GM19099 (cell line): ENCODE measurements around the gene TBCD.

Experiments used
- POLR2A ChIP-seq: IDR thresholded peaks from 3 replicates; pipeline ENCODE4 v1.6.1; 2011; ENCODE audit warnings: low read depth; ENCODE audit not compliant: insufficient read length; ENCODE audit errors: extremely low read depth

The TBCD gene

DNA sequence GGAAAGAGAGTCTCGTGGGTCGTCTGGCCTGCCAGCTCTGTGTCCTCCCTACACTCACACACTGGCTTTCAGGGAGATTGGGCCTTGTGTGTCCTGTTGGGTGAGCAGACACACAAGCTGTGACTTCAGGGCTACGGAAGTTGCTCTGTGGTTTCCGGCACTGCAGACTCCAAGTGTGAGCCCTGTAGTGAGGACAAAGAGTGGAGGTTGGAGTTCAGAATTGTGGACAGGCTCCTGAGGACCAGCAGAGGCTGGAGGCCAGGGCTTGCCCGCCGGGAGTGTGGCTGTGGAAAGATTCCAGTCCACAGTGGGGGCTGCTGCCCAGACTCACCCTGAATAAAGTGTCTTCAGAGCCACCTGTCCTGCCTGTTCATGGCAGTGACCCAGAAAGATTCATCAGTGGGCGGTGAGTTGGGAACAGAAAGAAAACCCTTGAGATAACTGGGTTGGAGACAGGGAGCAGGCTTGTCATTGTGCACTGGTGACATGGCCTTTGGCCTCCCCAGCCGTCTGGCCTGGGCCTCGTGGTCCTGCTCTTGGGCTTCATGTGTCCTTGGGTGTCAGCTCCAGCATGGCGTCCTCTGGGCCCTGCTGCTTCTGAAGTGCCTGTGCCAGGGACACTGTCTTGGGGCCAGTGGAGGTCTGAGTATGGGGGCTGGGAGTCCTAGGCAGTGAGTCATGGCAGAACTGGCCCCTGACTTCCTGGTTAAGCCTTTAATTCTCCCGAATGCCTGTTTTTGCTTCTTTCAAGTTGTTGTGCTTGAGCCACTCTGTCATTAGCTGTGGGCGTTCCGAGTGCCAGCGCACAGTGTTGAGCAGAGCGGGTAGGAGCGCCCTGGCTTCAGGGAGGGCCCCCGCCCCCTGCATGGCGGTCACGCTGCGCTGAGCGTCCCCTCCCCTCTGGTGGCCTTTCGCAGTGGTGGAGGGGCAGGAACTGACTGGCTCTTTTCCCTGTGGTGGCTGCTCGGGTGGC is 107.9 kb downstream of the TBCD start:
- TF ChIP-seq POLR2A: peak; percentile 16

- TF ChIP-seq POLR2A: no peak
These were observed 108.9 kb downstream of the TBCD start for GRCh38 chr17:82860606-82861392.

GRCh38 chr17:82861393-82861775 is 109.5 kb downstream of the TBCD start:
- TF ChIP-seq POLR2A: no peak

GRCh38 chr17:82862191-82862590 is 110.3 kb downstream of the TBCD start:
- TF ChIP-seq POLR2A: no peak

DNA sequence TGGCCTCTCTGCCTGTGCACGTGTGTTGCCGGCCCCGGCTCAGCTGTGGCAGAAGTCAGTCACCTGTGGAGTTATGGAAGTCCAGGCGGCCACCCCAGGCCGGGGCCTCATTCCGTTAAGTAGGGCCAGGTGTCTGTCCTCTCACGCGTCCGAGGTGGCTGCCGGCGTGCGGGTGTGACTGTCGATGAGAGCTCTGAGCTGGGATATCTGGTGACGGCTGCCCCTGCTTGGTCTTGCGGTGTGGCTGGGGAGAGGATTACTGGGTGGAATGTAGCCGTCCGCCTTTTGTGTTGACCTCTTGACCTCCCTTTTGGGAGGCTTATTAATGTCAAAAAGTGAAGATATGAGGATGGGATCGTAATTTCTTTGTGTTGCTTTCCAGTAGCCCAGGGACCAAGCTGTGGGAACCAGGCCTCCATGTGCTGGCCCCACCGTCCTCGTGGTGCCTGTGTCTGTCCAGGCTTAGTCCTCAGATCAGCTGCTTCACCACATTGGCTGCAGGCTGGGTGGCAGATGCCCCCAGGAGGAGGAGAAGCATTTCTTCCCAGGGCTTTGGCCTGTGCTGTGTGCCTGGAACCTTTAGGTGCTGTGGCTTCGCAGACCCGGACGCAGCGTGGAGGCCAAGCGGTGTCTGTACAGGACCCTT is 111.0 kb downstream of the TBCD start:
- TF ChIP-seq POLR2A: no peak

GRCh38 chr17:82863383-82863940 is 111.6 kb downstream of the TBCD start:
- TF ChIP-seq POLR2A: no peak

DNA sequence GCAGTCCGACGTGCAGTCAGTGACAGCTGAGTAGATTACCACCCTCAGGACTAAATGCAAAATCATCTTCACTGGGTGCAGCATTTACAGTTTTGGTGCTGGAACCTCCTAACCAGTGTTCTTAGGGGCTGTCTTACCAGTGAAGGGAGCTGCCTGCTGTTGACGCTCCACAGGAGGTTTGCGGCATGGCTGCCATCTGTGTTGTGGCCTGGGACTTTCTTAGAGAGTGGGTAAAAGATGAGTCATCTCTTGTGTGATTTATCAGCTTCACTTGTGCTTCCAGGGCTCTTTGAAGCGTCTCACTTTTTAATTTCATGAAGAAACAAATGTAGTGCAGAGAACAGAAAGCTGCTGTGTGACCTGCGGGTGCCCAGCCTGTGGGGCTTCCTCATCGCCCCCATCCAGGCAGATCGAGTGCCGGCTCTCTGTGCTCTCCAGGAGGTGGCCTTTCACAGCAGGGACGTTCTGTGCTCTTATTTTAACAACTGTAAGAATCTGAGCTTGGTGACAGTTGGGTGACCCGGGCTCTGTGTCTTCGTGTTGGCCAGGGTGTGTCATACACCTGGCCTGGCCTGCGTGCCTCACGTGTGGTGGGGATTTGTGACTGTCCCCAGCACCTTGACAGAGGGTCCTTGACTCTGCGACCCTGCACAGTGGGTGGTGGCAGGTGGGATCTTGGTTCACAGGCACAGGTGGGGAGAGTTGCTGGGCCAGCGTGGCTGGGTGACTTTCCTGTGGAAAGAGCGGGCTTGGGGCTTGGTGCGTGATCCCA is 112.3 kb downstream of the TBCD start:
- peak; percentile 38 for TF ChIP-seq POLR2A

DNA sequence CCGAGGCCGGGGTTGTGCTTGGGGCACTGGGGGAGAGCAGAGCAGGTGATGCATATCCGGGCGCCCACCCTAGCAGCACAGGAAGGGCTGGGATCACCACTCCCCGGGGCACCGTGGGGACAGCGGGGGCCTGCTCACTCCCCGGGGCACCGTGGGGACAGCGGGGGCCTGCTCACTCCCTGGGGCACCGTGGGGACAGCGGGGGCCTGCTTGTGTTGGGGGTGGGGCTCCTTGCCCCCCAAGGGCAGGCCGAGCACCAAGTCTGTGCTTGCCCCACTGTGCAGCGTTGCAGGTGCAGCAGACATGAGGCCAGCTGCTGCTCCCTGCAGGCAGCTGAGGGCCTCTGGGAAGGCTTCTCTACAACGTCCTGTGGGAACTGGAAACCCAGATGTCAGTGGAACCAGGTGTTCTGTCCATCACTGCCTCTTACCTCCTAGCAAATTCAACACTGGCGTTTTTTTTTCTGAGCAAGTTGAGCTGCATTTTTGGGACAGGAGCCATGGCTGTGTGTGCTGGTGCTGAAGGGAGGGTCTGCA is 112.9 kb downstream of the TBCD start:
- no peak for TF ChIP-seq POLR2A

GRCh38 chr17:82865274-82865673 is 113.4 kb downstream of the TBCD start:
- TF ChIP-seq POLR2A: no peak

- no peak for TF ChIP-seq POLR2A
These were observed 114.0 kb downstream of the TBCD start for GRCh38 chr17:82865774-82866395.

DNA sequence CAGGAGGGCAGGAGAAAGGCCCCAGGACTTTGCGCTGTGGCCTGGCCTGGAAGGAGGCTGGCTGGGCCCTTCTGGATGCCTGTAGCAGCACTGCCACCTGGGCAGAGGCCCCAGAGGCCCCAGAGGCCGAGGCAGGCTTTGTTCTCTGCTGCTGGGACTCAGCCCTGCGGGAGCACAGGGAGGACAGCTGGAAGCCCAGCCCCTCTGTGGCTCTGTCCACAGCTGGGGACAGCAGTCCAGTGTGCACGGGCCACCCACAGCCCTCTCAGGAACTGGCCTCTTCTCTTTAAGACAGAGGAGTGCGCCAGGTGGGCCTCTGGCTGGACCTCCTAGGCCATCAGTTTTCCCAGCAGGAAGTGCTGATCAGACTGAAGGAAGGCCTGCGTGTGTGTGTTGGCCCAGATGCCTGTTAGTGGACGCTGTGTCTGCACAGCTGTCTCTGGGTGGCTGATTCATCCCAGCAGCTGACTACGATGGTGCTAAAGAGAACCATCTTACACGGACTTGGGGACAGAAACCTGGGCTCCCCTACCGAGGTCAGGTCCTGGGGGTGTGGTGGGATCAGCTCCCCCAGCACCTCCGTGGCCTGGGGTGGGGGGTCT is 114.8 kb downstream of the TBCD start:
- no peak for TF ChIP-seq POLR2A

GRCh38 chr17:82867763-82868325 is 116.0 kb downstream of the TBCD start:
- no peak for TF ChIP-seq POLR2A

DNA sequence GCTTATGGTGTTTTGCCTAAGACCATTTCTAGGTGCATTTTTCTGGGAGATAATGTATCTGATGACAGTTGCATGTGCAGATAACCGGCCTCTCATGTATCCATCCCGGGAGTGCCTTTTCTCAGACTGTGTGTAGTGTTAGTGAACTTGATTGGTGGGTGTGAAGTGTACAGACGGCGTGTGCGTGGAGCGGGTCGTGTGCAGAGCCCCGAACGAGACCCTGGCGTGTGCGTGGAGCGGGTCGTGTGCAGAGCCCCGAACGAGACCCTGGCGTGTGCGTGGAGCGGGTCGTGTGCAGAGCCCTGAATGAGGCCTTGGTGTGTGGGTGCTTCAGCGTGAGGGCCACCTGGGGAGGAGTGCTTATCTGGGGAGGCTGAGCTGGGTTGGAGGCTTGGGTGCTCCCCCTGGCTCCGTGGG is 116.9 kb downstream of the TBCD start:
- no peak for TF ChIP-seq POLR2A
